NOMO-1 treated with dmso at 0.1 percent for 144 hours (cell line): ENCODE measurements around the gene LRP11.
"Not testable (repeated sequence)": the region's sequence is repeated elsewhere in the genome, so short reads cannot be mapped to it uniquely, and the experiment has no call there.

ENCODE experiments used
- DNase-seq: peaks from one replicate; lab custom pipeline; 2025; ENCODE audit not compliant: unreplicated experiment; lab: John Stamatoyannopoulos, UW

Gene LRP11

DNA sequence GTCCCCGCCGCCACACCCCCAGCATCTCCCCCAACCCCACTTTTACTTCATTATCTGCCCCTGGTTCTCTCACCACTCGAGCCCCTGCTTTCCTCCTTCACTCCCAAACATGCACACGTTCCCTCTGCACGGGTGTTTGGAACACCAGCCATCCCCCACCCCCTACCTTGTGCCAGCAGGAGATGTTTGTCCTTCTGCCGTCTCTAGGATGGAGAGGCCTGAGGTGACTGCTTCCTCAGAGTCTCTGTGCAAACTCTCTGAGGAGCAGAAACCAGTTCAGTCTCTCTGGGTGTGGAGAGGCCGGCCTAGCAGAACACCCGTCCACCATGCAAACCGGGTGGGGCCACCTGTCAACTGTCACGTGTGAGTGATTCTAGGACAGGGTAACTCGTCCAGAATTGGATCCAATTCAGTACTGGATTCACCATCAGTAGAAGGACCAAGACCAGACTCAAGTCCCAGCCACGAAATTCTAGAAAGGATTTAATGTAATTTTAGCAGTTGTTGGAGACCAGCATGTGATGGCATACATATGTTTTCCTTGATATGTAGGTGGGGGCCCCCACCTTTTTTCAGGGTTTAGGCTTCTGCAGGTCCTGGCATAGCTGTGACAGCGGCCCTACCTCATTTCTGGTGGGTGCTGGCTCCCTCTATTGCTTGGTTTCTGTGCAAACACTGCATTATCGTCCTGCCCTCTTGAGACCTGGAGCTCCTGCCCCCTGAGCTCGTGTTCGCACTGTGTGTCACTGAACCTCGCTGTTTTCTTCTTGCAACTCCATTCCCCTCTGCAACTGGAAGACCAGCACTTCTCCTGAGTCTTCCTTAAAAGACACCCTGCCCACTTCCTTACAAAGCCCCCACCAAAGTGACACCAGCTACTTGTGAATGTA lies 33.9 kb upstream of the LRP11 start, which contains the start of gene RAET1E:
Gene RAET1E (minus strand): TSS at position 259 of the 890 bp plus-strand sequence. CDS start 7,212 bp downstream, outside the sequence.
- no peak for DNase-seq

DNA sequence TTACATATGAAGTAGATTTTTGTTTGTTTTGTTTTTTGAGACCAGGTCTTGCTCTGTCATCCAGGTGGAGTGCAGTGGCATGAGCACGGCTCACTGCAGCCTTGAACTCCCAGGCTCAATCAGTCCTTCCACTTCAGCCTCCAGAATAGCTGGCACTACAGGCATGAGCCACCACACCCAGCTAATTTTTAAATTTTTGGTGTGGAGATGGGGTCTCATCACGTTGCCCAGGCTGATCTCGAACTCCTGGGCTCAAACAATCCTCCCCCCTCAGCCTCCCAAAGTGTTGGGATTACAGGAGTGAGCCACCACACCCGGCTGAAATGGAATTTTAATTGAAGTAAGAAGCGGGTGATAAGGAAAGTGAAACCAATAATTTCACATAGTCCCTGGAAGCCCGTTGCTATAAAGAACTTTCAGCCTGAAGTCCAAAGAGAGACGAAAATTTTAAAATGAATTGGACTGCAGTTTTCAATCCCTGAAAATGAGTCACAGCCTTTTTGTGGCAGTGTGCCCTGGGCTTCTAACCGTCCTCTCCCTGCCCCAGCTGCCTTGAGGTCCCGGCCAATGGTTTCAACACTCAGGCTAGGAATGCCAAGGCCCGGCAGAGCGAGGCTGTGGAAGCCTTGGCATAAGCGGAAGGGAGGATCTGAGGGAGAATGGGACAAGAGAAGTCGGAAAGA lies 33.0 kb upstream of the LRP11 start:
- DNase-seq = no peak

DNA sequence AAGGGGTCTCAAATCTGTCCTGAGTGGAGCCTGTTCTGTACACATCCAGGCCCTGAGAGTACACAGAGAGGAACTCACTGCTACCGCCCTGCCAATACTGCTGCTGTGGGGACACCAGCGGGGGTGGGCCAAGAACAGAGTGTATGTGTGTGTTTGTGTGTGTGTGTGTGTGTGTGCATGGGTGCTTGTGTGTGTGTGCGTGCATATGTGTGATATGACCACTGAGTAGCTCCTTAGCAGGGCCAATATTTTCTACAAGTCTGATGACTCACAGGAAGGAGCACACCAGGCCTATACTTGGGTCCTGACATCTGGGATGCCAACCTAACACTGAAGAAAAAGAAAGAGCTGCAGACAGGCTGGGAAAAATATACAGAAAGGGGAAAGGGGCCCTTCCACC lies 32.3 kb upstream of the LRP11 start:
- no peak for DNase-seq

DNA sequence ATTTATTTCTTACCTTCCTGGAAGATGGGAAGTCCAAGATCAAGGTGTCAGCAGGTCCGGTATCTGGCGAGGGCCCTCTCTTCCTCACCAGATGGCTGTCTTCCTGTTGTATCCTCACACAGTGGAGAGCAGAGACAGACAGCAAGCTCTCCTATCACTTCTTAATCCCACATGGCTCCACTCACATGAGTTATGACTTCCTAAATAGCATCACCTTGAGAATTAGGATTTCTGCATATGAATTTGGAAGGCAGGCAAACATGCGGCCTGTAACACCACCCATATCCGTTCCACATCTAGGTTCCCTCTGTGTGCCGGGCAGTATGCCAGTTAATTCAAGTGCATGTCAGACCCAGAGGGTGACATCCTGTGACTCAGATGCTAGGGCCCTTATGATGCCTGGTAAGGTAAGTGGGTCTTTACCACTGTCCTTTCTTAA lies 31.7 kb upstream of the LRP11 start:
- no peak for DNase-seq

DNA sequence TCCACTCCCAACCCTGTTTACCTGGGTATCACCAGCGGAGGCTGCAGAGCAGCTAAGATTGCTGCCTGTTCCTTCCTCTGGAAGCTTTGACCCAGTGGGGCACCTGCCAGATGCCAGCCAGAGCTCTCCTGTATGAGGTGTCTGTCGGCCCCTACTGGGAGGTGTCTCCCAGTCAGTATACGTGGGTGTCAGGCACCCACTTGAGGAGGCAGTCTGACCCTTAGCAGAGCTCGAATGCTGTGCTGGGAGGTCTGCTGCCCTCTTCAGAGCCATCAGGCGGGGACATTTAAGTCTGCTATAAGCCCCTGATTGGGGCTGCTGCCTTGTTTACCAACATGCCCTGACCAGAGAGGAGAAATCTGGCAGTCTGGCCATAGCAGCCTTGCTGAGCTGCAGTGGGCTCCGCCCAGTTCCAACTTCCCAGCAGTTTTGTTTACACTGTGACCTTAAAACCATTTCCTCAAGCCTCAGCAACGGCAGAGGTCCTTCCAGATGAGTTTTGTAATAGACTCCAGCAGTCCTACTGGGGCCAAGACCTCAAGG lies 31.0 kb upstream of the LRP11 start:
- DNase-seq = no peak

DNA sequence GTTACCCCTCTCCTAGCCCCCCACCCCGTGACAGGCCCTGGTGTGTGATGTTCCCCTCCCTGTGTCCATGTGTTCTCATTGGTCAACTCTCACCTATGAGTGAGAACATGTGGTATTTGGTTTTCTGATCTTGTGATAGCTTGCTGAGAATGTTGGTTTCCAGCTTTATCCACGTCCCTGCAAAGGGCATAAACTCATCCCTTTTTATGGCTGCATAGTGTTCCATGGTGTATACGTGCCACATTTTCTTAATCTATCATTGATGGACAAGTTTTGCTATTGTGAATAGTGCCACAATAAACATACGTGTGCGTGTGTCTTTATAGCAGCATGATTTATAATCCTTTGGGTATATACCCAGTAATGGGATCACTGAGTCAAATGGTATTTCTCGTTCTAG lies 27.7 kb upstream of the LRP11 start:
- not testable (repeated sequence) for DNase-seq

DNA sequence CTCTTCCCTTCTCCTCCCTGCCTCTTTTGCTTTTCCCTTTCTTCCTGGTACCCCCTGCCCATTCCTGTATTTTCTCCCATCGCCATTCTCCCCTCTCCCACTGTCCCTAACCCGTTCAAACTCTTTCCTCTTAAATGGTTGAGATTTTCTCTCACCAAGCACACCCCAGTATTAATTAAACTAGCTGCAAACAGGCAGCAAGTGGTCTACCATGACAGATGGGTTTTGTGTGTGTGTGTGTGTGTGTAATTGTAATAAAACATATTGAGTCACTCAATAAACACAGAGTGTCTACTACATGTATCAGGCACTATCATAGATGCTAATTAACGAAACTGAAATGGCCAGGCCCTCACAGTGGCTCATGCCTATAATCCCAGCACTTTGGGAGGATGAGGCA lies 27.1 kb upstream of the LRP11 start:
- DNase-seq = no peak

DNA sequence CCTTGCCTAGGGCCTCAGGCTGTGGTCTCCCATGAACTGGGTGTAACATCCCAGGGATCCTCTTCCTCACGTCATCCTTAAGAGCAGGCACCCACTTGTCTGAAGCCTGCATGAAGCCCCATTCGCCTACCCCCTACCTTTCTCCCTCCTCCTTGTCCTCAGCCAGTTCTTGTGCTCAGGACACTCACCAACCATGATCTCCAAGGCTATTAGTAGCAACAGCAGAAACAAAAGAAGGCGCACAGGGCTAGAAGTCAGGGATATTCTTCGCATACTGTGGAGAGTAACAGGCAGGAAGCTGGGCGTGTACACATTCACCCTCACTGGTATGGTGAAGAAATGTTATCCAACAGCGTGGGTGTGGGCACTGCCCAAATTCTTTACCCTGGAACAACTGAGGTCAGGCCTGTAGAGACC lies 26.5 kb upstream of the LRP11 start:
- no peak for DNase-seq

DNA sequence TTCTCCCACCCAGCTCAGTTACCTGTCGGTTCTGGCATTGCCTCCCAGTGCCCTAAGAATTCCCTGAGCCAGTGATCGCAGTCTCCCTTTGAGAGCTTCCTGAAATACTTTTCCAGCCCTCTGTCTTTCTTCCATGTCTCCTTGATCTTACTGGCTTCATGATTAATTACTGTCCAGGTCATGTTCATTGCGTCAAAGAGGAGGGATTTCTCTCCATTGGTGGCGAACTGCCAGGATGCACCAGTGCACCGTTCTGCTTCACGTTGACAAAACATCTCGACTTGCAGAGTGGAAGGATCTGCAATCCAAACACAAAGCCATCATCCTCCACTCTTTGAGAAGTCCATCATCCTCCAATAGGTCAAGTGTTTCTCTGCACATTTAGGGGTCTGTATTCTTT lies 25.2 kb upstream of the LRP11 start:
- no peak for DNase-seq

DNA sequence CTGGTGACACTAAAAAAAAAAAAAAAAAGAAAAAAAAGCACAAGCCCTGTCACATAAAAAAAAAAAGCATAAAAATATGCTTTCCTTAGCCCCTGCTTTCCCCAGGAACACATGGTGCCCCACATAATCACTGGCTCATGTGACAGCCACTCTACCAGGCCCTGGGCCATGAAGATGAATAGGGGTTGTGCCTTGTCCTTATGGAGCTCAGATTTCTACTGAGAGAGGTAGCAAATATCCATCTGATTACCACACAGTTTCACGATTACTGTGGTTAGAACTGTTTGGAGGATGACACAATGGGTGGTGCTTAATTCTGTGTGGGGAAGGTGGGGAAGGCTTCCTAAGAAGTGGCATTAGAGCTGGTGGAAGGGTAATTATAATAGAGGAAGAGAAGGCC lies 24.5 kb upstream of the LRP11 start:
- DNase-seq = peak; percentile 69

DNA sequence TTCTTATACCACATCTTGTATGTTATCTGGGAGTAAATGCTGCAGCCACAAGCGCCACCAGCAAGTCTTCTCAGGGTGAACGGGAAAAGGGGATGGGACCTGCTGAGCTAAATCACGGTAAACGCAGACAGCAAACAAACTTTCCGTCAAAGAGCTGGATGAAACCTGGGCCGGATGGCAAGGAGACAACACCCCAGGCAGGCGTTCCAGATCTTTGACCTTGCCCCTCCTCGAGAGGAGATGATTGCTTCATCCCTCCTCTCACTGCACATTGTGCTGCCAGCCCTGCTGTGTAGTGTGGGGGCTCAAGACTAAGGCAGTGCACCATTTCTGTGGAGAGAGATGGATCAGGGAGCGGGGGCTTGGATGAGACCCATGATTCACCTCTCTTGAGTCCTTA lies 23.9 kb upstream of the LRP11 start:
- DNase-seq = no peak

DNA sequence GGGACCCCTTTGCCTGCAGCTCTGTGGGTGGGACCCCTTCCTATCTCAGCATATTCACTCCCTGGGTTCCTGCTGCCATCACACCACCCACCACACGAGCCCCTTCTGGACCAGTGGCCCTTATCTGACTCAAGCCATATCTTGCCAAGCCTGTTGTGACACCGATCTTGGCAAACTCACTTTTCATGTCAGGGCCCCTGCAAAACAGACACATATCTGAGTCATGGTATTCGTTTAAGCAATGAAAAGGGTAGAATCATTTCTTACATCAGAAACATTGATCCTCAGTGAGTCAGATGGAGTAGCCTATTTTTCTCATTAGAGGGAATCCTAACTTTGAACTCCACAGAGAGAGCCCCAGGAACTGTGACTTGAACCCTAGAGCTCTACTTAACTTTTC lies 23.2 kb upstream of the LRP11 start:
- no peak for DNase-seq

DNA sequence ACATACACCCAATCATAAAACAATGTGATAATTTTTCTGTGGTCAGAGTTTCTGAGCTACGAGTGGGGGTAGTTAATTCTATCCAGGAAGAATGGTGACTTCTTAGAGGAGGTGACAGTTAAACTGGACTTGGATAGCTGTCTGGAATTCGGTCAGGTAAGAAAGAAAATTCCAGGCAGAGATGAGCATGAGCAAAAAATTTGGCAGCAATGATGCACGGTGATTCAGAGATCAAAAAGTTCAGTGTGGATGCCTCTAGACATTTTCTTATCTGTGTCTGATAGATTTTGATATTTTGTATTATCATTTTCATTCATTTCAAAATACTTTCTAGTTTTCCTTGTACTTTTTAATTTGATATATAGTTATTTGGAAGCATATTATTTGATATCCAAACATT lies 21.7 kb upstream of the LRP11 start:
- no peak for DNase-seq

DNA sequence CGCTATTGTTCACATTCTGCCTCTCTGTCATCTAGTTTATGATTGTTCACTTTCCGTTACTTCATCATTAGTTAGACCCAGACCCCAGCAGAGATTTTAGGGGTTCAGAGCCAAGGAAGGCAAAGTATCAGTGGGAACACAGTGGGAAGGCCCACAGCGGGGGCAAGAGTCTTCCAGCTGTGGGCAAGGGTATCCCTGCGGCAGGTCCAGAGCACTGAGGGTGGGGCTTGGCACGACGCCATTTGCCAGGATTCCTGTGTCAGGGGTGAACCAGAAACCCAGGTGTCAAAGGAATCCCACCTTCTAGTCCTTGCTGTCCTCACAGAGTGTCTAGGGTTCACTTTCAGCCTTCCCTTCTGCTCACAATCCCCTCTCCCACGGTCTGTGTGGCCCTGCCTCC lies 20.5 kb upstream of the LRP11 start:
- DNase-seq = no peak

DNA sequence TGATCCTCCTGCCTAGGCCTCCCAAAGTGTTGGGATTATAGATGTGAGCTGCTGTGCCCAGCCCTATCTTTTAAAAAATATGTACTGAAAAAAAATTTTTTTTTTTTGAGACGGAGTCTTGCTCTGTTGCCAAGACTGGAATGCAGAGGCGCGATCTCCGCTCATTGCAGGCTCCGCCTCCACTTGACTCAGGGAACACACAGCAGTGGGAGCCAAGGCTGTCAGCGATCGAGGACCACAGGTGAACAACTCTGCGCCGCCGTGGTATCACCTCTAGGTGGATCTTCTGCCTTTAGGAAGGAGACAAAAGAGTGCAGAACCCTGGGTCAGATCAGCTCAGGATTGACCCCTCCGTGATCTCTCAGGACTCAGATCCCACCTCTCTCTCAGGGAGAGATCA lies 20.1 kb upstream of the LRP11 start:
- DNase-seq = no peak

DNA sequence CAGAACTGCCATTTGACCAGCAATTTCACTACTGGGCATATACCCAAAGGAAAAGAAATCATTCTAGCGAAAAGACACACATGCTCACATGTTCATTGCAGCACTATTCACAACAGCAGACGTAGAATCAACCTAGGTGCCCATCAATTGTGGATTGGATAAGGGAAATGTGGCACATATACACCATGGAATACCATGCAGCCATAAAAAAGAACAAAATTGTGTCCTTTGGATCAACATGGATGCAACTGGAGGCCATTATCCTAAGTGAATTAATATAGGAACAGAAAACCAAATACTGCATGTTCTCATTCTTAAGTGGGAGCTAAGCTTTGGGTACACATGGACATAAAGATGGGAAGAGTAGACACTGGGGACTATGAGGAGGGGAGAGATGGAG lies 17.7 kb upstream of the LRP11 start:
- no peak for DNase-seq

DNA sequence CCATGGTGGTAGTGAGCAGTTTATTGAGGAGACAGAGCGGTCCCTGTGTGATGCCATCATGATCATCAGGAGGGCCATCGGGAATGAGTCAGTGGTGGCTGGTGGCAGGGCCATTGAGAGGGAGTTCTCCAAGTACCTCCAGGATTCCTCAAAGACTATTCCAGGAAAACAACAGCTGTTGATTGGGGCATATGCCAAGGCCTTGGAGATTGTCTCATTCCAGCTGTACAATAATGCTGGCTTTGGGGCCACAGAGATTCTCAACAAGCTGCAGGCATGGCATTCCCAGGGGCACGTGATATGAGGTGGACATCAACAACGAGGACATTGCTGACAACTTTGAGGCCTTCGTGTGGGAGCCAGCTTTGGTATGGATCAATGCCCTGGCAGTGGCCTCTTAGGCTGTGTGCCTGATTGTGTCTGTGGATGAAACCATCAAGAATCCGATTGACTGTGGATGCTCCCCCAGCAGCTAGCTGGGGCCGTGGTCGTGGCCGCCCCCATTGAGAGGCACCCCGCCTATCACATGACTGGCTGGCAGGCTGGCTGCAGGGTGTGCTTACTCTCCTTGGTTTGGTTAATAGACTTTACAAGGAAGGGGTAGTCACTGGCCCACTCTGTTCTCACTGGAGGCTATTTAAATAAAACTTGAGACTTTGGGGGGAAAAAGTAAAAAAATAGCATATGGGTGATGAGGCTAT lies 17.1 kb upstream of the LRP11 start:
- no peak for DNase-seq

DNA sequence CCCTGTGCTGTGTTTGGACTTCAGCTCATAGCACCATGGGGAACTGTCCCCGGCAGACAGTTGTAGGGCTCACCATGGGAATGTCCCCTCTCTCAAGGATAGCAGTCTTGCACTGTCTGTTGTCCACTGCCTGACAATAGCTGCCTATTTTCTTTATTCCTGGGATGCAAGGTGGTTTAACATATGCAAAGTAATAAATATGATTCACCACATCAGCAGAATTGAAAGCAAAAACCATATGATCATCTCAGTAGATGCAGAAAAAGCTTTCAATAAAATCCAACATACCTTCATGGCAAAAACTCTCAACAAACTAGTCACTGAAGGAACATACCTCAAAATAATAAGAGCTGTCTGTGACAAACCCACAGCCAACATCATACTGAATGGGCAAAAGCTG lies 13.5 kb upstream of the LRP11 start:
- no peak for DNase-seq

DNA sequence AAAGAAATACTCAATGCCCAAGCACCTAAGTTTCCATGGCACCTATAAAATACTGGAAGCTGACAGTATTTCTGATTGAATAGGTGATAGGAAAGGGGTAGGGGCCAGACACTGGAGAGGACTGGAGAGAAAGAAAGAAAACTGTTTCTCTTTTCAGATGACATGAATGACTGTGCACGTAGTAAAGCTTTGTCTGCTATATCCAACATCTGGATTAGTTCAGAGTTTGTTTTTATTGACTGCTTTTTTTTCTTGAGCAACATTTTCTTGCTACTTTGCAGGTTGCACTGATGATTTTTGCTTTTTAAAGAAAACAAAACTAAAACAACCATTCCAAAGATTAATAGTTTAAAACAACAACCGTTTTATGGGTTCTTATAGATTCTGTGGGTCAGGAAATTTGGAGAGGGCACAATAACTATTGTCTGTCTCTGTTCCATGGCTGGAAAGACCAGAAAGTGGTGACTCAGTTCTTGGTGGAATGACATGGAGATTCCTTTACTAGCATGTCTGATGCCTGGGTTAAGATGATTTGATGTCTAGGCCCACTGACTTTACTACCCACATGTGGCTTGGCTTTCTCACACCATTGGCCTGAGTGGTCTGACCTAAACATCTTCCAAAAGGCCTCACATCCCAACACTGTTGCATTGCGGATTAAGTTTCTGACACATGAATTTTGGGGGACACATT lies 12.2 kb upstream of the LRP11 start:
- DNase-seq = no peak

DNA sequence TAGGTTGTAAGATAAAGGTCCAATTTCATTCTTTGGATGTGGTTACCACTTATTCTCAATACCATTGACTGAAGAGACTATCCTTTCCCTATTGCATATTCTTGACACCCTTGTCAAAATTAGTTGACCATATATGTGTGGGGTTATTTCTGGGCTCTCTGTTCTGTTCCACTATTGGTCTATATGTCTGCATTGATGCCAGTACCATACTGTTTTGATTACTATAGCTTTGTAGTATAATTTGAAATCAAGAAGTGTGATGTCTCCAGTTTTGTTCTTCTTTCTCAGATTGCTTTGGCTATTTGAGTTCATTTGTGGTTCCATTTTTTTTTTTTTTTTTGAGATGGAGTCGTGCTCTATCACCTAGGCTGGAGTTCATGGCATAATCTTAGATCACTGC lies 8.1 kb upstream of the LRP11 start:
- DNase-seq = no peak

DNA sequence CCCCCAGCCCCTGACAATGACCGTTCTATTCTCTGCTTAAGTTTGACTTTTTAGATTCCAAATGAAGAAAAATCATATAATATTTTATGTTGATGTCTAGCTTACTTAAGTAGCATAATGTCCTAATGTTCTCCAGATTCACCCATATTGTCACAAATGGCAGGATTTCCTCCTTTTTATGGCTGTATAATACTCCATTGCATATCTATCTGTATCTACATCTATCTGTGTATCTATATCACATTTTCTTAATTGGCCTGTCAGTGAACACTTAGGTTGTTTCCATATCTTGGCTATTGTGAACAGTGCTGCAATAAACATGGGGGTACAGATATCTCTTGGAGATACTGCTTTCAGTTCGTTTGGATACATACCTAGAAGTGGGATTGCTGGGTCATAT lies 7.0 kb upstream of the LRP11 start:
- no peak for DNase-seq
